Stimulated activated CD4-positive, alpha-beta T cell treated with anti-CD3 and anti-CD28 coated beads, Interleukin-15, amount 100 ng/mL, for 24 hours (primary cell): ENCODE measurements around the gene SPATC1L.
"Not testable (repeated sequence)": the region's sequence is repeated elsewhere in the genome, so short reads cannot be mapped to it uniquely, and the experiment has no call there.

Experiments used
- DNase-seq: peaks from one replicate; pipeline ENCODE4 v3.0.0-alpha.2; 2020

Gene SPATC1L

DNA sequence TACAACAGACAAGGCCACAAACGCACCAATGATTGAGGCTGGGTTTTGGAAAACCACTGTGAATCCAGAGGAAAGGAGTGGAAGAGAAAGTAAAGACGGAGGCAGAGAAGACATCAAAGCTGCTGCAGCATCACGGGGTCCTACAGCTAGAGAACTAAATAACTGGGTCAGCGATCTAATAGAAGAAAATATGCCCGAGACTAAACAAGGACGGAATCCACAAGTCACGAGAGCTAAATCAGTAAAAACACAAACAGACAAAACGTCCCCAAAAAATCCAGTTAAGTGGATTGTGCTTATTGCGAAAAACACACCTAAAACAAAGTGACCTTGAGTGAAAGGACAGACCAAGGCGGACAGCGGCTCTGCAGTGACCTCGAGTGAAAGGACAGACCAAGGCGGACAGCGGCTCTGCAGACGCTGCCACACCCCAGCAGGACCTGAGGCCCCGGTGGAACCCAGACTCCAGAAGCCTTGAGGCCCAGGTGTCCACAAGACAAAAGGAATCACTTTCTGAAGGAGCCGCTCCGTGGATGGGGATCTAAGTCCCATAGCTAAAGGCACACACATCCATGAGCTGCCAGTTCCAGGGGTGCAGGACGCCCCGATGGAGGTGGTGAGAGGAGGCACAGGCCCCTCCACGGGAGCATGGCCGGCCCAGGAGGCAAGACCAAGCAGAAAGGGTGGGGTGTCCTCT lies 34.9 kb downstream of the SPATC1L start:
- DNase-seq = no peak

DNA sequence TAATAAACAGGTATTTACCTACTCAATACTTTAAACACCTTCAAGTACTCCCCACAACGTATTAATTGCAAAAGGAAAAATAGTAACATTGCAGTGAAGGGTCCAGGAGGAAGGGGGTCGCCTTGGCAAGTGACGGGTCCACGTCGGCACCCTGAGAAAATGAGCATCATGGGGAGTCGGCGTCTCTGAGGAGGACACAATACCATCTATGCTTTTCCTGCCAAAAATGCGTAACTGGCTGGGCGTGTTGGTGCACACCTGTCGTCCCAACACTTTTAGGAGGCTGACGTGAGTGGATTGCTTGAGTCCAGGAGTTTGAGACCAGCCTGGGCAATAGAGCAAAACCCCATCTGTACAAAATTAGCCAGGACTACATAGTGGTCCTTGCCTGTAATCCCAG lies 36.2 kb downstream of the SPATC1L start:
- no peak for DNase-seq

DNA sequence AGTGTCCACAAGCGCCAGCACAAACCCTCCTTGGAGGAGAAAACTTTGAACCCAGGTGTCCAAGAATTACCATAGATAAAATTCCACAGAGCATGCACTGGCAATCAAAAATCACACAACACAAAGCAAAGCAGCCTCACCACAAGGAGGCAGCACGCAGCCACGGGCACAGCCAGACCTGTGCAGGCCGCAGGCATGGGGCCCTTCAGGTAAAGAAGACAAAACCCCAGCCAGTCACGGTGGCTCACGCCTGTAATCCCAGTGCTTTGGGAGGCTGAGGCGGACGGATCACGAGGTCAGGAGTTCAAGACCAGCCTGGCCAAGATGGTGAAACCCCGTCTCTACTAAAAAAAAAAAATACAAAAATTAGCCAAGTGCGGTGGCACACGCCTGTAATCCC lies 36.8 kb downstream of the SPATC1L start:
- peak; percentile 65 for DNase-seq

DNA sequence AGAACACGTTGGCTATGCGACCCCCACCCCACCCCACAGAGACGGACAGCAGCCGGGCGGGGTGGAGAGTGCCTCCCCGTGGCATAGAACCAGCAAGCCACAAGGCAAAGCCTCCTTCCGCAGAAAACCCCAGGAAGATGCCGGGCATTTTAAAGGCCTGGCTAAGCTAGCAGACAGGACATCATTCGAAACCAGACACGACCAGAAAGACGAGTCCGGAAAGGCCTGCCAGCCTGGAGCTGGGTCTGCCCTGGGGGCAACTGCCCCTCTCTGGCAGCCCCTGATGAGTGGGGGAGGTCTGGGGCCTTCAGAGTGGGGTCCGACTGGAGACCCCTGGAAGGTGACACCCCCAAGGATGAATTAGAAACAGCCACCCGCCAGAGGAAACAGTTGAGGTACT lies 37.4 kb downstream of the SPATC1L start:
- DNase-seq = no peak

DNA sequence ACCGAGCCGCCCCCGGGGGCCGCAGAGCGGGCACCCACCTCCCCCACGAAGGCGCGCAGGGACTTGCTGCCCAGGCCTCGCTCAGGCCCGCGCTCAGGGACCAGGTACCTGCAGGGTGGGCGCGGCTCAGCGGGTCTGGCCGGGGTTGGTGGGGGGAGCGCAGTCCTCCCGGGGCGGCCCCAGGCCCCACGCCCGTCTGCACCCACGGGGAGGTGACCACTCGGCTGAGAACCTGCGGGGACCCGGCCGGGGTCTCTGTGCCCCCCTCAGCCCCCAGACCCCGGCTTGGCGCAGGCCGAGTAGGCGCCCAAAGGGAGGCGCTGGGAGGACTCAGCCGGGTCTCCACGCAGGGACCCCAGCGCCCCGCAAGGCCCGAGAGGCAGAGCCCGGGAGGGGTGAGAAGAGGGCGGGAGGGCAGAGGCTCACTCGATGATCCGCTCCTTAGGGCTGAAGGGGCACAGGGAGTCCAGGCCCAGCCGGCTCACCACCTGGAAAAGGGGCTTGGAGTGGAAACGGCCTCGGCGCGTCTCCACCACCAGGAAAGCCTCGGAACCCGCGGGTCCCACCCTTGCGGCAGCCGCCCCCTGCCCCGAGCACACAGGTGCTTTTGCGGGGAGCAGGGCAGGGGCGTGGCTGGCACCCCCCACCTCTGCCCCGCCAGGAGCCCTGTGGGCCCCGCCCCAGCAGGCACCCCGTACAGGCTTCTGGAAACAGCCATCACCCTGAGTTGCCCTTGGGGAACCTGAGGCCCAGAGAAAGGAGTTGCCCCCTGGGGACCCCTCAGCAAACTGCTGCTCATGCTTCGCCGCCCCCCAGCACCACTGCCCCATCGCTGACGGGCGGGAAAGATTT lies 38.2 kb downstream of the SPATC1L start:
- DNase-seq = no peak

DNA sequence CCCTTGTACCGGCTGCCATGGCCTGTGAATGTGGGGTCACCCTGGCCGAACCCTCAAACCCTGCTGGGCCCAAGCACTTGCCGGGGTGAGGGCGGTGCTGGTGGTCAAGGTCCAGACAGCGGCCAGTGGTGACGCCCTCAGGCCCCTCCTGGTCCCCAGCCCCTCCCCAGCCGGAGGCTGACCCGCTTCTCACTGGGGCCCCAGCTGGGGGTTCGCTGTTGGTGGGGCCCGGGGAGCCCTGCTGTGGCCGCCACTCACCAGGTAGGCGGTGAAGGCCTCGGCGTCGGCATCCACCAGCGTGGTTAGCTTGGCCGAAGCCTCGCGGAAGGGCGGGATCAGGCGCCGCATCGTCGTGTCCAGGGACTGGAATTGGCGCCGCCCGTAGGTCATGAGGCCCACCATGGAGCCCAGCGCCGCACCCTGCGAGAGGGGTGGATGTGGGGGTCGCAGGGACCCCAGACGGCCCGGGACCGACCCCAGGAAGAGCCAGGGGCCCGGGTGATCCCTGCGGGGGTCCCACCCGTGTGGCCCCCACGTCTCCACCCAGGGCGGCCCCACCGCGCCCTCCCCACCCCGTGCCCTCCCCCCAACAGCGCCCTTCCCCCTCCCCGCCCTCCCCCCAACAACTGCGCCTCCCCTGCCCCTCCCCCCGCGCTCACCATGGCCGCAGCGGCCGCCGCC lies 39.0 kb downstream of the SPATC1L start:
- DNase-seq = no peak

DNA sequence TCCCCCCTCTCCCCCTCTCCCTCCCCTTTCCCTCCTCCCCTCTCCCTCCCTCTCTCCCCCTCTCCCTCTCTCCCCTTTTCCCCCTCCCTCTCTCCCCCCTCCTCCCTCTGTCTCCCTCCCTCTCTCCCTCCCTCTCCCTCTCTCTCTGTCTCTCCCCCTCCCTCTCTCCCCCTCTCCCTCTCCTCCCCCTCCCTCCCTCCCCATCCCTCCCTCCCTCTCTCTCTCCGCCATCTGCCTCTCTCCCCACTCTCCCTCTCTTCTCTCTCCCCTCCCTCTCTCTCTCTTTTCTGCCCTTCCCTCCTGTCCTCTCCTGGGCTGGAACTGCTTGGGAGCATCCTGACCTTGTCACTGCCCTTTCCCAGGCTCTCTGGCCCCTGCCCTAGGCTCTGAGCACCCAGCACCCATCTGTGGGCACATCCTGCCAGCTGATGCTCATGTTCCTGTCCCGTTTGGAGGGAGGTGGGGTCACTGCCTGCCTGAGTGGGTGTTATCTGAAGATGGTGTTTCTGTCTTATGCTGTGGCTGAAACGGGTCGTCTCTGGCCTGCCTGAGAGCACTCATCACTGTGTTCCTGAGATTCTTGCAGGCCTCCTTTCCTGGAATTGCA lies 39.7 kb downstream of the SPATC1L start:
- DNase-seq = peak; percentile 20

DNA sequence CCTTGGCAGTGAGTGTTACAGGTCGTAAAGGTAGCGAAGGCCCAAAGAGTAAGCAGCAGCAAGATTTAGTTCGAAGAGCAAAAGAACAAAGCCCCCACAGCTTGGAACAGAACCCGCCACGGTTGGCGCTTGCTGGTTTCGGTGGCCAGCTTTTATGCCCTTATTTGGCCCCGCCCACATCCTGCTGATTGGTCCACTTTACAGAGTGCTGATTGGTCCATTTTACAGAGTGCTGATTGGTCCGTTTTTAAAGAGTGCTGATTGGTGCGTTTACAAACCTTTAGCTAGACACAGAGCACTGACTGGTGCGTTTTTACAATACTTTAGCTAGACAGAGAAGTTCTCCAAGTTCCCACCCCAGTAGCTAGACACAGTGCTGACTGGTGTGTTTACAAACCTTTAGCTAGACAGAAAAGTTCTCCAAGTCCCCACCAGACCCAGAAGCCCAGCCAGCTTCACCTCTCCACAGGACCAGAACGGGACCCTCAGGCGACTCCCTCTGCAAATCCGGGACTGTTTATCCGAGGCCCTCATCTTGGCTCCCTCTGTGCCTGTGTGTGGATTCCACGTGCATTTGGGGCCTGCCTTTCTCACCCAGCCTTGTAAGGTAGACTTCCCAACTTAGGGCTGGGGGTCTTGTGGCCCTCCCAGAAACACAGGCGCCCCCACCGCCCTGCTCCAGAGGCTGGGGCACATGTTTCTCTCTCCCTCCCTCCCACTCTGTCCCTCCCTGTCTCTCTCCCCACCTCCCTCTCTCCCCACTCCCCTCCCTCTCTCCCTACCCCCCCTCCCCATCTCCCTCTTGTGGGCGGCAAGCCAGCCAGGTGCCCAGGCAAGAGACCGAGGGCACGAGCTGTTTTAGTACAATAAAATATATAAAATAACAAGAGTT lies 41.4 kb downstream of the SPATC1L start:
- DNase-seq = no peak

DNA sequence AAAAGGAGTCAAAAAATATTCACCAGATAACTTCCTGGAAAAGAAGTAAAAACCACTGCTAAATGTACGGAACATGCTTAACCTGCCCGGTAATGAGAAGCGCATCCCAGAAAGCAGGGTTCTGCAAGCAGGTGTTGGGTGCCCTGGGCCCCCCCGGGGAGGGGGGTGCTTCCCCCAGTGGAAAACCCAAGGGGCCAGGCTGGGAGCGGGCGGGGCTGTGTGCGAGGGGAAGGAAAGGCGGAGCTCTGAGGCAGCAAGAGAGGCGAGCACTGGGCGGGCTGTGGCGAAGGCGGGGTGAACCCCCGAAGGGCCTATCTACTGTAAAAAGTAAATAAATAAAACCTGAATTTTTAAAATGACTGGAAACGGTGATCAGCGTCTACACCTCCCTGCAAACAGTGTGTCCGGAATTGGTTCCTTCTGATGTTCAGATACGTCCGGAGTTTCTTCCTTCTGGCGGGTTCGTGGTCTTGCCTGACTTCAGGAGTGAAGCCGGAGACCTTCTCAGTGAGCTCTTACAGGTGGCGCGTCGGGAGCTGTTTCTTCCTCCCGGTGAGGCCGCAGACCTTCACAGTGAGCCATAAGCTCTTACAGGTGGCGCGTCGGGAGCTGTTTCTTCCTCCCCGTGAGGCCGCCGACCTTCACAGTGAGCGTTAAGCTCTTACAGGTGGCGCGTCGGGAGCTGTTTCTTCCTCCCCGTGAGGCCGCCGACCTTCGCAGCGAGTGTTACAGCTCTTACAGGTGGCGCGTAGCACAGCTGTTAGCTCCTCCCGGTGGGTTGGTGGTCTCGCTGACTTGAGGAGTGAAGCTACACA lies 42.3 kb downstream of the SPATC1L start:
- no peak for DNase-seq

DNA sequence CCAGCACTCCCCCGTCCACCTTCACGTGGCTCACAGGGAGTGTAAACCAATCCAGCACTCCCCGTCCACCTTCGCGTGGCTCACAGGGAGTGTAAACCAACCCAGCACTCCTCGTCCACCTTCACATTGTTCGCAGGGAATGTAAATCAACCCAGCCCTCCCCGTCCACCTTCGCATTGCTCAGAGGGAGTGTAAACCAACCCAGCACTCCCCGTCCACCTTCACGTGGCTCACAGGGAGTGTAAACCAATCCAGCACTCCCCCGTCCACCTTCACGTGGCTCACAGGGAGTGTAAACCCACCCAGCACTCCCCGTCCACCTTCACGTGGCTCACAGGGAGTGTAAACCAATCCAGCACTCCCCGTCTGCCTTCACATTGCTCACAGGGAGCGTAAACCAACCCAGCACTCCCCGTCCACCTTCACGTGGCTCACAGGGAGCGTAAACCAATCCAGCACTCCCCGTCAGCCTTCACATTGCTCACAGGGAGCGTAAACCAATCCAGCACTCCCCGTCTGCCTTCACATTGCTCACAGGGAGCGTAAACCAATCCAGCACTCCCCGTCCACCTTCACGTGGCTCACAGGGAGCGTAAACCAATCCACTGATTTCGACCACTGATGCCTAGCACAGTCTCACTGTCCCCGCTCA lies 43.8 kb downstream of the SPATC1L start:
- not testable (repeated sequence) for DNase-seq

DNA sequence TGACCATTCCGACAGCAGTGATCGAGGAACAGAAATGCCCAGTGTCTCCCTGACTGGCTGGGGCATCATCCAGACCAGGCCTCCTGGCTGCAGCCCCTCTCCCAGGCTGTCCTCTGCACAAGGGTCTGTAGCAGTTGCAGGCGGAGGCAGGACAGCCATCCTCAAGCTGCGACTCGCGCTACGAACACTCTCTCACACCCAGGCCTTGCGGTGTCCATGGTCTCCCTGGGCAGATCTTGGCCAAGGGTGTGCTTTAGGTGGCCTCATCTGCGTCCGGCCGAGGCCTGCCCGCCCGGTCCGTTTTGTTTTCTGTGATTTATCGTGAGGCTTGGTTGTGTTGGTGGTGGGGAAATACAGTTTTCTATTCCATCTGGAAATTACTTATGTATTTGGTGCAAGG lies 44.6 kb downstream of the SPATC1L start:
- no peak for DNase-seq

DNA sequence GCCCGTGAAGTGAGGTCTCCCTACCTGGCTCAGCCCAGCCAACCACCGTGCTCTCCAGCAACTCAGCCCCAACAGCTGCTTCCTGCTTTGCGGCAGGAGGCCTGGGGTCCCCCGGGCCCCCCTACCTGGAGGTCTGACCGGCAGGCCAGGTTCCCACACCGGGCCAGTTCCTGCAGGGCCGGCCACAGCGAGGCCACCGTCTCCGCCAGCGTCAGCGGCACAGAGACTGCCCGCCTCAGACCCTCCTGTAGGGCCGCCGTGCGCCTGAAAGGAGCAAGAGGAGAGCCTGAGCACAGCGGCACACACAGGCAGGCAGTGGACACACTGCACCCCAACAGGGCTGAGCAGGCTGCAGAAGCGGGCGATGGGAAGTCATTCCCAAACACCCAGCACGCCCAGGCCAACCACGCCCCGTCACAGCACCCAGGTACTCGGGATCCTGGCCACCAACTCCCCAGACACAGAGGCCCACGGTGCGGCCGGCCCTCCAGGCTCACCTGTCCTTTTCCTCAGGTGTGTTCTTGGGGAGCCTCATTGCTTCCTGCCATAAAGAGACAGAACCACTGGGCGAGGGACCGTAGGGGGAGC lies 45.8 kb downstream of the SPATC1L start:
- DNase-seq = no peak

DNA sequence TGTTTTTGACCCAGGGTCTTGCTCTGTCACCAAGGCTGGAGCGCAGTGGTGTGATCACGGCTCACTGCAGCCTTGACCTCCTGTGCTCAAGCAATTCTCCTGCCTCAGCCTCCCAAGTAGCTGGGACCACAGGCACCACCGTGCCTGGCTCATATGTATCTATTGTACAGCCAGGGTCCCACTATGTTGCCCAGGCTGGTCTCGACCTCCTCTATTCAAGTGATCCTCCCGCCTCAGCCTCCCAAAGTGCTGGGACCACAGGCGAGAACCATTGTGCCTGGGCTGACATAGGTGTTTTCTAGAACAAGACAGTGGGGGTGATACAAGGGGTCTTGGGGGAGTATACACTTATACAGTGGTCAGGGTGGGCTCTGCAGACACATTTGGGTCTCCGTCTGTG lies 46.4 kb downstream of the SPATC1L start:
- no peak for DNase-seq

DNA sequence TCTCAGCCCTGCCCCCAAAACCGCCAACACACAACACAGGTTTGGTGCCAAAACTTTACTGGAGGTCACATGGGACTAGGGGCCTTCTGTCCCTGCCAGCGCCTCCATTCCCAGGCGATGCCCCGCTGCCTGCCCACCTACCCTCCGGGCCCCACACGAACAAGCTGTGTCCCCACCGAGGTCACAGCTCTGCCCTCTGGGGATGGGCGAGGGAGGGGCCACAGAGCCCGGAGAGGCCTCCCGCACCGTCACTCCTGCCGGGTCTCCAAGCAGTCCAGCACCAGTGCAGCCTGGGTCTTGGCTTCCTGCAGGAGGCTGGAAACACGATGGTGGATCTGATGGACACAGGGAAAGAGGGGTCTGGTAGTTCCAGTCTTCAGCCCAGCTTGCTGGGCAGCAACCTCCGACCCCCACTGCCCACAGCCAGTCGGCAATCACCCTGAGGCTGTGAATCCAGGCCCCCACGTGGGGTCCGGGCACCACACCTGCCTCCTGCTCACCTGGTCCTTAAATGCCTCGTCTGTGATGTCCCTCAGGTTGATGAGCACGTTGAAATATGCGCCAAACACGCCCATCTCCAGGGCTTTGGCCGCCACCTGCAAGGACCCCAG lies 47.4 kb downstream of the SPATC1L start:
- no peak for DNase-seq

DNA sequence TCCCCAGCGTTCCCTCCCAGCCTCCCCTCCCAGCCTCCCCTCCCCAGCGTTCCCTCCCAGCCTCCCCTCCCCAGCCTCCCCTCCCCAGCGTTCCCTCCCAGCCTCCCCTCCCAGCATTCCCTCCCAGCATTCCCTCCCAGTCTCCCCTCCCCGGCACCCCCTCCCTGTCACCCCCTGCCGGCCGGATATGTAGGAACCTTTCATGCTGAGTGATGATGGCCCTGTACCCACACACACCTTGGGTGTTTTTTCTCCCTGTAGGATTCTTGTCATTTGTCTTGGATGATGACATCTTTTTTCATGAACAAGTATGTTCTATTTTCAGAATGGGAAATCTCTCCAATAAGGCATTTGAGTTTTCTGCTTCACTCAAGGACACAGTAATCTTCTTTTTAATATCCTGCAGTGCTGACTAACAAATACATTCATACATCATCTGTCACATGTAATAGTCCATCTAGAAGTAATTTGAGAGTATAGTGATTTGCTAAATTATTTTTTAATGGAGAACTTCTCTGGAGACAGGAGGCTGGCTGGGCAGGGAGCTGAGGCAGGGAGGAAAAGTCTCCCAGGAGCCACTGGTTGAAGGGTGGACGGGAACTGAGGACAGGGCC lies 48.4 kb downstream of the SPATC1L start:
- DNase-seq = no peak

DNA sequence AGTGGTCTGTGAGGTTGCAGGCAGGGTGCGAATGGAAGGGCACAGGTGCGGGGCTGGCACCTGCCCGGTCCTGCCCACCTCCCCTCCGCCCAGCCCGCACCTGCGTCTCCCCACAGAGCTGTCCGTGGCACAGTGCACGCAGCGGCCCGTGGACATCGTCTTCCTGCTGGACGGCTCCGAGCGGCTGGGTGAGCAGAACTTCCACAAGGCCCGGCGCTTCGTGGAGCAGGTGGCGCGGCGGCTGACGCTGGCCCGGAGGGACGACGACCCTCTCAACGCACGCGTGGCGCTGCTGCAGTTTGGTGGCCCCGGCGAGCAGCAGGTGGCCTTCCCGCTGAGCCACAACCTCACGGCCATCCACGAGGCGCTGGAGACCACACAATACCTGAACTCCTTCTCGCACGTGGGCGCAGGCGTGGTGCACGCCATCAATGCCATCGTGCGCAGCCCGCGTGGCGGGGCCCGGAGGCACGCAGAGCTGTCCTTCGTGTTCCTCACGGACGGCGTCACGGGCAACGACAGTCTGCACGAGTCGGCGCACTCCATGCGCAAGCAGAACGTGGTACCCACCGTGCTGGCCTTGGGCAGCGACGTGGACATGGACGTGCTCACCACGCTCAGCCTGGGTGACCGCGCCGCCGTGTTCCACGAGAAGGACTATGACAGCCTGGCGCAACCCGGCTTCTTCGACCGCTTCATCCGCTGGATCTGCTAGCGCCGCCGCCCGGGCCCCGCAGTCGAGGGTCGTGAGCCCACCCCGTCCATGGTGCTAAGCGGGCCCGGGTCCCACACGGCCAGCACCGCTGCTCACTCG lies 52.2 kb downstream of the SPATC1L start:
- DNase-seq = no peak

DNA sequence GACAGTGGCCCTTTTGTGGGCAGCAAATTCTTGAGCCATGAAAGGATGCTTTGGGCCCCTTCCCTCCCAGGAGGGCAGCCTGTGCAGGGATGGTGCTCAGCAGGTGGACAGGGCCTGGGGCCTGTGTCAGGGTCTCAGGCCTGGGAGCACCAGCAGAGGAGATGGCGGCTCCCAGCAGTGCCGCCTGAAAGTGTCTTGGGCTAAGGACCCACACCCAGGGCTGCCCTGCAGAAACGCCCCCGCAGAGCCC lies 52.7 kb downstream of the SPATC1L start:
- no peak for DNase-seq

DNA sequence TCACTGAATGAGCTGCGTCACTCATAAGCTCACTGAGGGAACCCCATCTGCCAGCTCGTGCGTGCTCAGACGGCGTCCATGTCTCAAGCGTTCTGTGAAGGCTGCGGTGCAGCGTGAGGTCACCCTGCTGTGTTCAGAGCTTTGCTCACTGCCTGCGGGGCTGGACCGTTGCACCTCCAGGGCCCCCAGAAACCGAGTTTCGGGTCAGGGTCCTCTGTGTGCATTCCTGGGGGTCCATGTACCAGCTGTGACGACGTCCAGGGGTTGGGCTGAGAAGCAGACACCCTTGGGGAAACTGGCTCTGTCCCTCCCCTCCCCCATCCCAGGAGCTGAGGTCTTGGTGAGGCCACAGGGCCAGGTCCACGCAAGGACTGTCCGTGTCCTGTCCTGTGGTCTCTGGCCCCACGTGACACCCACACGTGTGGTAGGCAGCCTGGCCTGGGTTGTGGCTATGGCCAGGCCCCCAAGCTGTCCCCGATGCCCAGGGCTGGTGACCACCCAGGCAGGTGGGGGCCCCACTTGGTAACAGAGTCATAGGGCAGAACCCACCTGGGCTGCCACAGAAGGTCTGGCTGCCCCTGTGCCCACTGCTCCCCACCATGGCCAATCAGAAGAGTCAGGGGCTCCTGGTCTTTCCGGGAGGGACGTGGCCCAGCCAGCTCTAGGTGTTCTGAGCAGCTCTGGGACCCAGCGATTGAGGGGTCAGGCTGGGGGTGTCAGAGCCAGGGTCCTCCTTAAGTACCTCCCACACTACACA lies 53.2 kb downstream of the SPATC1L start:
- DNase-seq = no peak
